H1 (cell line): Measurements from ENCODE around the gene DNAJB13. TPM values are rescaled to one million over a fixed set of nuclear protein-coding genes. Genes with fewer than 3 reads are reported as not detected.

ENCODE experiments used
- CTCF ChIA-PET: fragments of 300-600 bp; sonication (Branson Sonifier 250); formaldehyde crosslinking; loops from one replicate; lab custom pipeline; 2021; ENCODE audit not compliant: partially characterized antibody; lab: Charles Lee
- POLR2A ChIA-PET: fragments of 300-600 bp; sonication (Branson Sonifier 250); formaldehyde crosslinking; loops from one replicate; lab custom pipeline; 2021; ENCODE audit warnings: inconsistent platforms; ENCODE audit not compliant: partially characterized antibody; lab: Charles Lee
- DNase-seq, 2 experiments: peaks; one replicate each; pipeline versions ENCODE4 v3.0.0 to v3.0.0-alpha.2; 2010 to 2022; ENCODE audit warnings: low spot score in 2 of 2, low read depth in 1 of 2, mixed read lengths in 1 of 2
- FAIRE-seq: peaks from 2 replicates; lab custom pipeline; 2011; peaks lifted over from hg19 to GRCh38; lab: Jason Lieb, UNC
- H2AFZ ChIP-seq: 2 replicates; pipeline ENCODE4 v1.8.1; 2012; ENCODE audit warnings: low read length, inconsistent platforms
- H2AK5ac ChIP-seq: 2 replicates; pipeline ENCODE4 v1.6.1; 2013; ENCODE audit warnings: low read depth, low read length
- H2BK120ac ChIP-seq: replicated peaks from 2 replicates; pipeline ENCODE3; 2013; ENCODE audit warnings: low read depth, low read length, inconsistent platforms
- H2BK12ac ChIP-seq: 2 replicates; pipeline ENCODE4 v1.6.1; 2013; ENCODE audit warnings: low read depth, low read length
- H2BK15ac ChIP-seq: 2 replicates; pipeline ENCODE4 v1.6.1; 2013; ENCODE audit warnings: low read length
- H2BK20ac ChIP-seq: 2 replicates; pipeline ENCODE4 v1.6.1; 2013; ENCODE audit warnings: low read length
- H2BK5ac ChIP-seq: 2 replicates; pipeline ENCODE4 v1.6.1; 2013; ENCODE audit warnings: low read depth, low read length
- H3K14ac ChIP-seq: 2 replicates; pipeline ENCODE4 v1.6.1; 2013; ENCODE audit warnings: inconsistent platforms; ENCODE audit not compliant: insufficient read length
- H3K18ac ChIP-seq: 2 replicates; pipeline ENCODE4 v1.6.1; 2013; ENCODE audit warnings: low read length; ENCODE audit errors: extremely low read depth
- H3K23ac ChIP-seq: 2 replicates; pipeline ENCODE4 v1.6.1; 2013; ENCODE audit warnings: inconsistent platforms; ENCODE audit not compliant: insufficient read length
- H3K23me2 ChIP-seq: 2 replicates; pipeline ENCODE4 v1.6.1; 2013; ENCODE audit warnings: low read depth, low read length
- H3K27ac ChIP-seq: 2 replicates; pipeline ENCODE4 v1.6.1; 2011; ENCODE audit warnings: low read depth, low read length, inconsistent platforms
- H3K27me3 ChIP-seq, 4 experiments: replicated peaks in 1 of 4; 1 replicate in 1 of 4; 2 replicates in 3 of 4; pipeline versions ENCODE4 v1.6.1 to v1.8.1; 2011 to 2013; ENCODE audit warnings: low read length in 3 of 4, mild to moderate bottlenecking in 3 of 4, inconsistent platforms in 2 of 4, mixed read lengths in 2 of 4, moderate library complexity in 1 of 4; ENCODE audit not compliant: control insufficient read depth in 3 of 4, insufficient read depth in 3 of 4; ENCODE audit errors: extremely low read depth in 1 of 4
- H3K36me3 ChIP-seq, 4 experiments: 2 replicates each; pipeline versions ENCODE4 v1.6.1 to v1.8.1; 2011 to 2013; ENCODE audit warnings: mild to moderate bottlenecking in 4 of 4, low read length in 3 of 4, moderate library complexity in 2 of 4, control low read depth in 1 of 4, inconsistent platforms in 1 of 4; ENCODE audit not compliant: insufficient read depth in 4 of 4, control insufficient read depth in 2 of 4
- H3K4ac ChIP-seq: replicated peaks from 2 replicates; pipeline ENCODE3; 2013; ENCODE audit warnings: low read length, low read depth, mixed read lengths, inconsistent platforms; ENCODE audit not compliant: insufficient read length
- H3K4me1 ChIP-seq, 4 experiments: replicated peaks in 1 of 4; 1 replicate in 1 of 4; 2 replicates in 3 of 4; pipeline versions ENCODE4 v1.6.1 to v1.8.1; 2011 to 2013; ENCODE audit warnings: low read length in 3 of 4, inconsistent platforms in 2 of 4, mixed read lengths in 1 of 4; ENCODE audit not compliant: insufficient read depth in 4 of 4, control insufficient read depth in 3 of 4
- H3K4me2 ChIP-seq, 2 experiments: 2 replicates each; pipeline versions ENCODE4 v1.6.1 to v1.8.1; 2011 to 2013; ENCODE audit warnings: low read depth in 2 of 2, low read length in 2 of 2, control low read depth in 1 of 2, inconsistent platforms in 1 of 2, mild to moderate bottlenecking in 1 of 2; ENCODE audit not compliant: insufficient read depth in 1 of 2
- H3K4me3 ChIP-seq, 4 experiments: fragments of 200-600, 300-600 bp in 1 of 4; sonication (generic), shearing (Covaris generic), sonication (Bioruptor Twin) in 1 of 4; 2 replicates each; pipeline versions ENCODE4 v1.5.1 to v1.8.1; 2011 to 2016; ENCODE audit warnings: low read length in 4 of 4, low read depth in 3 of 4, control low read depth in 2 of 4, inconsistent platforms in 2 of 4, mild to moderate bottlenecking in 2 of 4, mixed read lengths in 1 of 4, moderate library complexity in 1 of 4; ENCODE audit not compliant: insufficient read depth in 2 of 4; ENCODE audit errors: extremely low read depth in 1 of 4
- H3K56ac ChIP-seq: replicated peaks from 2 replicates; pipeline ENCODE3; 2013; ENCODE audit warnings: low read depth, mild to moderate bottlenecking, mixed read lengths, low read length, inconsistent platforms; ENCODE audit not compliant: insufficient read length
- H3K79me1 ChIP-seq: 2 replicates; pipeline ENCODE4 v1.6.1; 2013; ENCODE audit warnings: low read depth, low read length, control low read depth
- H3K79me2 ChIP-seq, 2 experiments: 2 replicates each; pipeline versions ENCODE4 v1.6.1 to v1.8.1; 2012 to 2013; ENCODE audit warnings: low read length in 2 of 2, mild to moderate bottlenecking in 2 of 2, inconsistent platforms in 1 of 2; ENCODE audit not compliant: insufficient read depth in 2 of 2, control insufficient read depth in 1 of 2
- H3K9ac ChIP-seq, 4 experiments: replicated peaks in 1 of 4; 1 replicate in 1 of 4; 2 replicates in 3 of 4; pipeline versions ENCODE4 v1.6.1 to v1.8.1; 2011 to 2013; ENCODE audit warnings: low read depth in 3 of 4, low read length in 3 of 4, control low read depth in 2 of 4, mild to moderate bottlenecking in 2 of 4, moderate library complexity in 2 of 4, inconsistent platforms in 1 of 4; ENCODE audit errors: extremely low read depth in 1 of 4
- H3K9me3 ChIP-seq, 2 experiments: 2 replicates each; pipeline versions ENCODE4 v1.6.1 to v1.8.1; 2012 to 2013; ENCODE audit warnings: mild to moderate bottlenecking in 2 of 2, moderate library complexity in 2 of 2, control low read depth in 1 of 2, inconsistent platforms in 1 of 2, low read depth in 1 of 2, low read length in 1 of 2, mixed read lengths in 1 of 2; ENCODE audit not compliant: insufficient read depth in 2 of 2
- H4K20me1 ChIP-seq, 2 experiments: replicated peaks in 1 of 2; 2 replicates each; pipeline versions ENCODE3 to v1.8.1; 2011 to 2013; ENCODE audit warnings: inconsistent platforms in 2 of 2, low read length in 2 of 2, mild to moderate bottlenecking in 1 of 2; ENCODE audit not compliant: insufficient read depth in 2 of 2, control insufficient read depth in 1 of 2
- H4K5ac ChIP-seq: 2 replicates; pipeline ENCODE4 v1.6.1; 2013; ENCODE audit warnings: low read length, low read depth, mixed read lengths, inconsistent platforms; ENCODE audit not compliant: insufficient read length
- H4K8ac ChIP-seq: 2 replicates; pipeline ENCODE4 v1.8.0; 2013; ENCODE audit warnings: mild to moderate bottlenecking, moderate library complexity, low read length, inconsistent platforms; ENCODE audit not compliant: insufficient read depth; ENCODE audit errors: extremely low read depth
- H4K91ac ChIP-seq: replicated peaks from 2 replicates; pipeline ENCODE3; 2013; ENCODE audit warnings: low read length, mixed read lengths, inconsistent platforms; ENCODE audit not compliant: insufficient read length
- ATF2 ChIP-seq: IDR thresholded peaks from 2 replicates; pipeline ENCODE4 v1.6.1; 2012; ENCODE audit warnings: low read length, inconsistent platforms
- CBX8 ChIP-seq: fragments of 300-800, 300-1000 bp; sonication (generic); IDR thresholded peaks from 2 replicates; pipeline ENCODE4 v1.7.1; 2016; ENCODE audit warnings: low read depth, low read length, borderline replicate concordance
- E2F6 ChIP-seq: IDR thresholded peaks from 2 replicates; pipeline ENCODE4 v1.6.1; 2012; ENCODE audit warnings: inconsistent platforms
- EZH2 ChIP-seq: fragments of 200-600 bp; sonication (generic); IDR thresholded peaks from 2 replicates; pipeline ENCODE4 v1.7.1; 2012; ENCODE audit warnings: low read depth, mild to moderate bottlenecking, moderate library complexity, low read length, inconsistent platforms; ENCODE audit not compliant: severe bottlenecking
- MAFK ChIP-seq: IDR thresholded peaks from 2 replicates; pipeline ENCODE4 v1.6.1; 2012; ENCODE audit warnings: low read depth, mild to moderate bottlenecking, improper control_type of control experiment, low read length
- POLR2AphosphoS5 ChIP-seq: IDR thresholded peaks from 2 replicates; pipeline ENCODE4 v1.6.1; 2011; ENCODE audit warnings: low read depth, low read length
- RFX5 ChIP-seq: IDR thresholded peaks from 2 replicates; pipeline ENCODE4 v1.6.1; 2011; ENCODE audit warnings: low read depth, low read length, improper control_type of control experiment, borderline replicate concordance
- RXRA ChIP-seq: IDR thresholded peaks from 2 replicates; pipeline ENCODE4 v1.6.1; 2011; ENCODE audit warnings: low read depth, mild to moderate bottlenecking, low read length, moderate library complexity; ENCODE audit not compliant: insufficient read depth
- SP1 ChIP-seq: IDR thresholded peaks from 2 replicates; pipeline ENCODE4 v1.6.1; 2011; ENCODE audit warnings: low read depth, low read length
- SRF ChIP-seq: IDR thresholded peaks from 2 replicates; pipeline ENCODE4 v1.6.1; 2011; ENCODE audit warnings: mild to moderate bottlenecking, low read depth, low read length, moderate library complexity
- TBP ChIP-seq: IDR thresholded peaks from 2 replicates; pipeline ENCODE4 v1.6.1; 2011; ENCODE audit warnings: low read depth, low read length, improper control_type of control experiment
- WGBS, 2 experiments: shearing (Covaris generic) in 1 of 2; methylation state at CpG; one replicate each; pipeline versions ENCODE4 v1.1.6 to v1.1.7; 2013 to 2015; ENCODE audit warnings: low lambda C conversion rate in 2 of 2, mixed read lengths in 2 of 2, inconsistent platforms in 1 of 2, low coverage in 1 of 2, missing lambda C conversion rate in 1 of 2; ENCODE audit not compliant: insufficient replicate concordance in 2 of 2, insufficient coverage in 1 of 2, insufficient read length in 1 of 2; ENCODE audit errors: extremely low coverage in 1 of 2, missing lambda C conversion rate in 1 of 2; 5-methylcytosine and 5-hydroxymethylcytosine counted together
- polyA plus RNA-seq, 7 experiments: library from polyadenylated mRNA; depleted of rRNA in 3 of 7; stranded (reverse) in 5 of 7; unstranded in 2 of 7; fragments of >200 nt in 5 of 7; fragments of 200-250 nt in 2 of 7; gene quantifications; 1 replicate in 5 of 7; 2 replicates in 1 of 7; 4 replicates in 1 of 7; pipeline versions ENCODE4 v1.2.1 to v1.2.3, GENCODE V29; 2011 to 2013; ENCODE audit warnings: missing spikeins in 2 of 7, mixed read lengths in 2 of 7
- total RNA-seq: library from RNA; stranded (reverse); fragmentation: NEBNext Ultra II Directional; extraction: Animal tissue kit (Norgen Biotek cat#: 25700); gene quantifications from 2 replicates; pipeline ENCODE4 v1.2.1, GENCODE V29; 2021

Gene DNAJB13
- total and polyA plus RNA-seq, 2 of the 8 experiments (the other 6 are each of a cell fraction or from before 2014, with no cell fraction given): 0.27 TPM; not detected in 1

- Histone ChIP-seq H3K23ac (no peak overlapping the region), H3K36me3 (peaks cover 0 to 4% (median 0%) of the 10 kb centered on the region in 4 experiments; a peak in 1 of 8 replicates), H4K91ac (no peak overlapping the region), H3K18ac (no peak overlapping the region), H3K4me3 (no peak overlapping the region), H3K27ac (no peak overlapping the region), H2BK120ac (no peak overlapping the region), H2BK15ac (no peak overlapping the region), H2BK5ac (no peak overlapping the region), H3K4ac (no peak overlapping the region), H3K56ac (no peak overlapping the region), H4K20me1 (no peaks in the 10 kb centered on the region), H4K8ac (no peak overlapping the region), H2BK20ac (no peak overlapping the region), H4K5ac (no peak overlapping the region), H2AK5ac (no peak overlapping the region), H3K79me1 (no peaks in the 10 kb centered on the region), H3K9ac (no peak overlapping the region), H3K14ac (no peak overlapping the region), H3K79me2 (no peaks in the 10 kb centered on the region), H3K27me3 (no peaks in the 10 kb centered on the region), H3K4me1 (no peaks in the 10 kb centered on the region), H2BK12ac (no peak overlapping the region), H3K9me3 (peaks cover 37 to 41% of the 10 kb centered on the region in 2 experiments), H2AFZ (no peak overlapping the region), H3K4me2 (no peak overlapping the region), H3K23me2 (no peaks in the 10 kb centered on the region)
- FAIRE-seq (peak; percentile 19), DNase-seq (no peak)
- CTCF ChIA-PET: interaction anchor here (0.8 to 2.1 kb wide), 2 partner anchors 10 to 47 kb away, joined by 3 to 16 read pairs; no protein-coding TSS in a partner anchor
- WGBS, 2 experiments: 83% methylated on average over 1 of the region's 1 CpG; no CpG with 5 or more reads in 1 of the 2 experiments
- POLR2A ChIA-PET: interaction anchor here (0.8 to 1.9 kb wide), 3 partner anchors 10 to 156 kb away, joined by 3 to 6 read pairs (median 3); partner anchors contain the start of genes COA4 and PAAF1
- TF ChIP-seq RXRA: no peak
- no peak for TF ChIP-seq POLR2AphosphoS5
- no peak for TF ChIP-seq RFX5
- no peak for TF ChIP-seq EZH2
- no peak for TF ChIP-seq CBX8
- TF ChIP-seq ATF2: no peak
- TF ChIP-seq MAFK: no peak
- no peak for TF ChIP-seq TBP
- TF ChIP-seq E2F6: no peak
- TF ChIP-seq SP1: no peak
- TF ChIP-seq SRF: no peak
These were observed 8.8 kb upstream of the DNAJB13 start for GRCh38 chr11:73942010-73942409.
